HG02588 (cell line): ENCODE results near the gene EGFL7.

Experiments used
- ATAC-seq: cut with Tn5 transposase; IDR thresholded peaks from one replicate; pipeline ENCODE4 v1.9.1; 2021; ENCODE audit warnings: mild to moderate bottlenecking, moderate library complexity; ENCODE audit not compliant: unreplicated experiment

Gene EGFL7

GRCh38 chr9:136671646-136672430 is 9.1 kb downstream of the EGFL7 start:
- no peak for ATAC-seq

GRCh38 chr9:136672431-136673087 is 9.8 kb downstream of the EGFL7 start:
- no peak for ATAC-seq

- no peak for ATAC-seq
These were observed 10.6 kb downstream of the EGFL7 start for GRCh38 chr9:136673088-136673974.

- ATAC-seq, result no peak
These were observed 11.5 kb downstream of the EGFL7 start for GRCh38 chr9:136673975-136674785.

GRCh38 chr9:136674786-136675349 is 12.2 kb downstream of the EGFL7 start:
- ATAC-seq, result no peak

- no peak for ATAC-seq
These were observed 13.0 kb downstream of the EGFL7 start for GRCh38 chr9:136675477-136676296.

- no peak for ATAC-seq
These were observed 13.6 kb downstream of the EGFL7 start for GRCh38 chr9:136676297-136676794.

- ATAC-seq, result no peak
These were observed 14.4 kb downstream of the EGFL7 start for GRCh38 chr9:136676920-136677686.

- no peak for ATAC-seq
These were observed 15.3 kb downstream of the EGFL7 start for GRCh38 chr9:136678034-136678433.

- ATAC-seq, result no peak
These were observed 15.9 kb downstream of the EGFL7 start for GRCh38 chr9:136678624-136679023.

- no peak for ATAC-seq
These were observed 16.8 kb downstream of the EGFL7 start for GRCh38 chr9:136679431-136679941.

- ATAC-seq, result no peak
These were observed 18.3 kb downstream of the EGFL7 start for GRCh38 chr9:136681029-136681428.

GRCh38 chr9:136681945-136682699 is 19.4 kb downstream of the EGFL7 start:
- no peak for ATAC-seq

- ATAC-seq, result no peak
These were observed 20.0 kb downstream of the EGFL7 start for GRCh38 chr9:136682710-136683109.

GRCh38 chr9:136683173-136683745 is 20.5 kb downstream of the EGFL7 start:
- ATAC-seq, result no peak

- ATAC-seq, result no peak
These were observed 21.0 kb downstream of the EGFL7 start for GRCh38 chr9:136683755-136684154.

GRCh38 chr9:136684339-136684738 is 21.6 kb downstream of the EGFL7 start:
- ATAC-seq, result no peak
